Measurements from ENCODE around the gene ZNF12. TPM values are rescaled to one million over a fixed set of nuclear protein-coding genes. Genes with fewer than 3 reads are reported as not detected.
"Not testable (repeated sequence)": the region's sequence is repeated elsewhere in the genome, so short reads cannot be mapped to it uniquely, and the experiment has no call there.

ZNF12 gene
- total and polyA plus RNA-seq, 8 donors, result 3.9 to 222 (median 26.2) TPM

DNA sequence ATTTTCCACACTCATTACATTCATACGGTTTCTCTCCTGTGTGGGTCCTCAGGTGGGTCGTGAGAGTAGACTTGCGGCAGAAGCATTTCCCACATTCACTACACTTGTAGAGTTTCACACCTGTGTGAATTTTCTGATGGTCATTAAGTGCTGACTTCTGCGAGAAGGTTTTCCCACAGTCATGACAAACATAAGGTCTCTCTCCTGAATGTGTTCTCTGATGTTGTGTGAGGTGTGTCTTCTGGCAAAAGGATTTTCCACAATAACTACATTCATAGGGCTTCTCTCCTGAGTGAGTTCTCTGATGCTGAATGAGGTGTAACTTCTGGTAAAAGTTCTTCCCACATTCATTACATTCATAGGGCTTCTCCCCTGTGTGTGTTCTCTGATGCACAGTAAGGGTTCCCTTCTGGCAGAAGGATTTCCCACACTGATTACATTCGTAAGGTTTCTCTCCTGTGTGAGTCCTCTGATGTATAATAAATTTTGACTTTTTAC lies 15.1 kb downstream of the ZNF12 start:
- TF ChIP-seq, protein P1, sequence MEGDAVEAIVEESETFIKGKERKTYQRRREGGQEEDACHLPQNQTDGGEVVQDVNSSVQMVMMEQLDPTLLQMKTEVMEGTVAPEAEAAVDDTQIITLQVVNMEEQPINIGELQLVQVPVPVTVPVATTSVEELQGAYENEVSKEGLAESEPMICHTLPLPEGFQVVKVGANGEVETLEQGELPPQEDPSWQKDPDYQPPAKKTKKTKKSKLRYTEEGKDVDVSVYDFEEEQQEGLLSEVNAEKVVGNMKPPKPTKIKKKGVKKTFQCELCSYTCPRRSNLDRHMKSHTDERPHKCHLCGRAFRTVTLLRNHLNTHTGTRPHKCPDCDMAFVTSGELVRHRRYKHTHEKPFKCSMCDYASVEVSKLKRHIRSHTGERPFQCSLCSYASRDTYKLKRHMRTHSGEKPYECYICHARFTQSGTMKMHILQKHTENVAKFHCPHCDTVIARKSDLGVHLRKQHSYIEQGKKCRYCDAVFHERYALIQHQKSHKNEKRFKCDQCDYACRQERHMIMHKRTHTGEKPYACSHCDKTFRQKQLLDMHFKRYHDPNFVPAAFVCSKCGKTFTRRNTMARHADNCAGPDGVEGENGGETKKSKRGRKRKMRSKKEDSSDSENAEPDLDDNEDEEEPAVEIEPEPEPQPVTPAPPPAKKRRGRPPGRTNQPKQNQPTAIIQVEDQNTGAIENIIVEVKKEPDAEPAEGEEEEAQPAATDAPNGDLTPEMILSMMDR (IDR thresholded peaks at IDR 0.05), result no peak
- TF ChIP-seq EP300 (IDR thresholded peaks at IDR 0.05) (no peak), POLR2A (IDR thresholded peaks at IDR 0.05) (no peak), POLR2AphosphoS5 (IDR thresholded peaks at IDR 0.05) (no peak)
- no peak for DNase-seq
- WGBS, 5 donors, result 96 to 98% (median 98%) methylated on average over 5 of the region's 5 CpGs
- H3K9me3 ChIP-seq, result peaks cover 76 to 100% (median 100%) of the 10 kb centered on the region in 4 donors
- no peak overlapping the region for H3K27ac ChIP-seq
- no peaks in the 10 kb centered on the region for H3K27me3 ChIP-seq
- H3K4me3 ChIP-seq, result no peak overlapping the region
- intact Hi-C loops (cut with DNase I; ENCODE audit: low total_unique reads), result no loop called here
- no peaks in the 10 kb centered on the region for H3K4me1 ChIP-seq
- peaks cover 87 to 100% (median 99%) of the 10 kb centered on the region in 4 donors for H3K36me3 ChIP-seq

DNA sequence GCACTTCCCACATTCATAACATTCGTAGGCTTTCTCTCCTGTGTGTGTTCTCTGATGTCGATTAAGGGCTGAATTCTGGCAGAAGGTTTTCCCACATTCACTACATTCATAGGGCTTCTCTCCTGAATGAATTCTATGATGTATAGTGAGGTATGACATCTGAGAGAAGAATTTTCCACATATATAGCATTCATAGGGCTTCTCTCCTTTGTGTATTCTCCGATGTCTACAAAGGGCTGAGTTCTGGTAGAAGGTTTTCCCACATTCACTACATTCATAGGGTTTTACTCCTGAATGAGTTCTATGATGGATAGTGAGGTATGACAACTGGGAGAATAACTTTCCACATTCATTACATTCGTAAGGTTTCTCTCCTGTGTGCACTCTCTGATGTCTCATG lies 15.6 kb downstream of the ZNF12 start:
- peaks cover 82 to 100% (median 100%) of the 10 kb centered on the region in 4 donors for H3K9me3 ChIP-seq
- H3K4me3 ChIP-seq, result no peak overlapping the region
- no peak overlapping the region for H3K27ac ChIP-seq
- H3K4me1 ChIP-seq, result no peaks in the 10 kb centered on the region
- intact Hi-C loops (cut with DNase I; ENCODE audit: low total_unique reads), result no loop called here
- H3K27me3 ChIP-seq, result no peaks in the 10 kb centered on the region
- TF ChIP-seq EP300 (IDR thresholded peaks at IDR 0.05) (no peak), POLR2A (IDR thresholded peaks at IDR 0.05) (no peak), POLR2AphosphoS5 (IDR thresholded peaks at IDR 0.05) (no peak)
- TF ChIP-seq, protein P1 (IDR thresholded peaks at IDR 0.05), result no peak
- DNase-seq, result no peak
- 96 to 99% (median 98%) methylated on average over 4 of the region's 4 CpGs for WGBS, 5 donors
- peaks cover 87 to 100% (median 99%) of the 10 kb centered on the region in 4 donors for H3K36me3 ChIP-seq

DNA sequence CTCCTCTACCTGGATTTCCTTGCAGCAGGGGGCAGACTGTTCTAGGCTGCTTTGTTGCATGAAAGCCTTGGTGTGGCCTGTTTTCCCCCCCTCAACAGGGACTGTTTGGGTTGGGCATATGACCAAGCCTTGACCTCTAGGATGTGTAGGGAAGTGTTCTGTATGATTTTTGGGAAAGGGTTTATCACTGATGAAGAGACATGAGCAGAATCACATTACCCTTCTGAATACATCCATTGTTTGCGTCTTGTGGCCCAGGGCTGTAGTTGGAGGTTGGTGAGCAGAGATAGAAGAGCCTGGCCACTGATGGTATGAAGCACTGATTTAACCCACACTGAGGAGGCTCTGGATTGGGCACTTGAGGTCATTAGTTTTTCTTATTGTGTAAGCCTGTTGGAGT lies 26.6 kb downstream of the ZNF12 start:
- intact Hi-C loops (cut with DNase I; ENCODE audit: low total_unique reads), result no loop called here
- no peak for DNase-seq
- H3K36me3 ChIP-seq, result peaks cover 0 to 15% (median 0%) of the 10 kb centered on the region in 4 donors
- no peak overlapping the region for H3K4me3 ChIP-seq
- no peaks in the 10 kb centered on the region for H3K4me1 ChIP-seq
- no peak overlapping the region for H3K27ac ChIP-seq
- TF ChIP-seq EP300 (IDR thresholded peaks at IDR 0.05), result no peak
- TF ChIP-seq, protein P1 (IDR thresholded peaks at IDR 0.05), result no peak
- TF ChIP-seq POLR2A (IDR thresholded peaks at IDR 0.05), result no peak
- TF ChIP-seq POLR2AphosphoS5 (IDR thresholded peaks at IDR 0.05), result no peak
- no peaks in the 10 kb centered on the region for H3K27me3 ChIP-seq
- H3K9me3 ChIP-seq, result peaks cover 82 to 100% (median 96%) of the 10 kb centered on the region in 4 donors
- 94 to 100% (median 96%) methylated on average over 1 of the region's 1 CpG for WGBS, 5 donors

DNA sequence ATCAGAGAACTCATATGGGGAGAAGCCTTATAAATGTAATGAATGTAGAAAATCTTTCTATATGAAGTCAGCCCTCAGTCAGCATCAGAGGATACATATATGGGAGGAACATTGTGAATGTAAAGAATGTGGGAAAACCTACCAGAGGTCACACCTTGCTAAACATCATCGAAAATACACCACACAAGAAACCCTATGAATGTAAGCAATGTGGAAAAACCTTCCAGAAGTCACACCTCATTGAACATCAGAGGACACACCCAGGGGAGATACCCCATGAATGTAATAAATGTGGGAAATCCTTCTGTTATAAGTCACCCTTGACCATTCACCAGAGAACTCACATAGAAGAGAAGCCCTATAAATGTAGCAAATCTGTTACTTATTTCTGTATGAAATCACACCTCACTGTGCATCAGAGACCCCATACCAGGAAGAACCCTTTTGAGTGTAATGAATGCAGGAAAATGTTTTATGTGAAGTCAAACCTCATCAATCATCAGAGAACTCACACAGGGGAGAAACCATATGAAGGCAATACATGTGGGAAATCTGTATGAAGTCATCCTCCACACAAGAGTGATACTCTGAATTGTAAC lies 30.8 kb downstream of the ZNF12 start:
- Histone ChIP-seq H3K9me3 (peaks cover 74 to 100% (median 92%) of the 10 kb centered on the region in 4 donors), H3K27ac (no peak overlapping the region), H3K4me3 (no peak overlapping the region), H3K4me1 (no peaks in the 10 kb centered on the region), H3K27me3 (no peaks in the 10 kb centered on the region), H3K36me3 (peaks cover 0 to 16% (median 2%) of the 10 kb centered on the region in 4 donors)
- 86 to 95% (median 91%) methylated on average over 1 of the region's 1 CpG for WGBS, 5 donors
- intact Hi-C loops (cut with DNase I; ENCODE audit: low total_unique reads), result no loop called here
- TF ChIP-seq EP300 (IDR thresholded peaks at IDR 0.05), result no peak
- TF ChIP-seq, protein P1 (IDR thresholded peaks at IDR 0.05), result no peak
- no peak for TF ChIP-seq POLR2A (IDR thresholded peaks at IDR 0.05)
- TF ChIP-seq POLR2AphosphoS5 (IDR thresholded peaks at IDR 0.05), result no peak
- DNase-seq, result no peak

DNA sequence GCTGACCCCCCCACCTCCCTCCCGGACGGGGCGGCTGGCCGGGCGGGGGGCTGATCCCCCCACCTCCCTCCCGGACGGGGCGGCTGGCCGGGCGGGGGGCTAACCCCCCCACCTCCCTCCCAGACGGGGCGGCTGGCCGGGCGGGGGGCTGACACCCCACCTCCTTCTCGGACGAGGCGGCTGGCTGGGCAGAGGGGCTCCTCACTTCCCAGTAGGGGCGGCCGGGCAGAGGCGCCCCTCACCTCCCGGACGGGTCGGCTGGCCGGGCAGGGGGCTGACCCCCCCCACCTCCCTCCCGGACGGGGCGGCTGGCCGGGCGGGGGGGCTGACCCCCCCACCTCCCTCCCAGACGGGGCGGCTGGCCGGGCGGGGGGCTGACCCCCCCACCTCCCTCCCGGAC lies 35.9 kb downstream of the ZNF12 start:
- H3K27me3 ChIP-seq; intact Hi-C loops (cut with DNase I; ENCODE audit: low total_unique reads); H3K4me3 ChIP-seq; H3K4me1 ChIP-seq; H3K27ac ChIP-seq; DNase-seq: not testable (repeated sequence)
- 80 to 100% (median 97%) methylated on average over 1 to 22 of the region's 34 CpGs; no CpG with 5 or more reads in 2 of the 5 donors for WGBS, 5 donors
- Histone ChIP-seq H3K36me3 (peaks cover 0 to 32% (median 7%) of the 10 kb centered on the region in 4 donors), H3K9me3 (peaks cover 38 to 95% (median 72%) of the 10 kb centered on the region in 4 donors)

Data from stomach (tissue), 9 donors.